Epithelial cell of proximal tubule (primary cell): ENCODE data around the gene CYP2S1. TPM values are rescaled to one million over a fixed set of nuclear protein-coding genes. Genes with fewer than 3 reads are reported as not detected.
"Not testable (repeated sequence)": the region's sequence is repeated elsewhere in the genome, so short reads cannot be mapped to it uniquely, and the experiment has no call there.

ENCODE experiments used
- DNase-seq: peaks from one replicate; pipeline ENCODE4 v3.0.0-alpha.2; 2011; ENCODE audit warnings: low read depth
- H3K4me3 ChIP-seq: 2 replicates; pipeline ENCODE4 v1.5.1; 2011; ENCODE audit warnings: low read depth, mild to moderate bottlenecking, low read length
- total RNA-seq: library from RNA; depleted of rRNA; stranded (reverse); fragments of >200 nt; gene quantifications from 2 replicates; pipeline ENCODE4 v1.2.3, GENCODE V29; 2015
- TF ChIP-seq, protein P1 (sequence below): conservative IDR thresholded peaks from 2 replicates; pipeline ENCODE4 v1.5.1; 2012; ENCODE audit warnings: low read depth, mild to moderate bottlenecking, low read length

Gene CYP2S1
- total RNA-seq, 1 donor from 2014 or later: 24.7 TPM

- TF ChIP-seq, protein P1, sequence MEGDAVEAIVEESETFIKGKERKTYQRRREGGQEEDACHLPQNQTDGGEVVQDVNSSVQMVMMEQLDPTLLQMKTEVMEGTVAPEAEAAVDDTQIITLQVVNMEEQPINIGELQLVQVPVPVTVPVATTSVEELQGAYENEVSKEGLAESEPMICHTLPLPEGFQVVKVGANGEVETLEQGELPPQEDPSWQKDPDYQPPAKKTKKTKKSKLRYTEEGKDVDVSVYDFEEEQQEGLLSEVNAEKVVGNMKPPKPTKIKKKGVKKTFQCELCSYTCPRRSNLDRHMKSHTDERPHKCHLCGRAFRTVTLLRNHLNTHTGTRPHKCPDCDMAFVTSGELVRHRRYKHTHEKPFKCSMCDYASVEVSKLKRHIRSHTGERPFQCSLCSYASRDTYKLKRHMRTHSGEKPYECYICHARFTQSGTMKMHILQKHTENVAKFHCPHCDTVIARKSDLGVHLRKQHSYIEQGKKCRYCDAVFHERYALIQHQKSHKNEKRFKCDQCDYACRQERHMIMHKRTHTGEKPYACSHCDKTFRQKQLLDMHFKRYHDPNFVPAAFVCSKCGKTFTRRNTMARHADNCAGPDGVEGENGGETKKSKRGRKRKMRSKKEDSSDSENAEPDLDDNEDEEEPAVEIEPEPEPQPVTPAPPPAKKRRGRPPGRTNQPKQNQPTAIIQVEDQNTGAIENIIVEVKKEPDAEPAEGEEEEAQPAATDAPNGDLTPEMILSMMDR: peak; percentile 30
- no peak overlapping the region for H3K4me3 ChIP-seq
- no peak for DNase-seq
Observed at GRCh38 chr19:41161903-41162302, 31.1 kb upstream of the CYP2S1 start.

DNA sequence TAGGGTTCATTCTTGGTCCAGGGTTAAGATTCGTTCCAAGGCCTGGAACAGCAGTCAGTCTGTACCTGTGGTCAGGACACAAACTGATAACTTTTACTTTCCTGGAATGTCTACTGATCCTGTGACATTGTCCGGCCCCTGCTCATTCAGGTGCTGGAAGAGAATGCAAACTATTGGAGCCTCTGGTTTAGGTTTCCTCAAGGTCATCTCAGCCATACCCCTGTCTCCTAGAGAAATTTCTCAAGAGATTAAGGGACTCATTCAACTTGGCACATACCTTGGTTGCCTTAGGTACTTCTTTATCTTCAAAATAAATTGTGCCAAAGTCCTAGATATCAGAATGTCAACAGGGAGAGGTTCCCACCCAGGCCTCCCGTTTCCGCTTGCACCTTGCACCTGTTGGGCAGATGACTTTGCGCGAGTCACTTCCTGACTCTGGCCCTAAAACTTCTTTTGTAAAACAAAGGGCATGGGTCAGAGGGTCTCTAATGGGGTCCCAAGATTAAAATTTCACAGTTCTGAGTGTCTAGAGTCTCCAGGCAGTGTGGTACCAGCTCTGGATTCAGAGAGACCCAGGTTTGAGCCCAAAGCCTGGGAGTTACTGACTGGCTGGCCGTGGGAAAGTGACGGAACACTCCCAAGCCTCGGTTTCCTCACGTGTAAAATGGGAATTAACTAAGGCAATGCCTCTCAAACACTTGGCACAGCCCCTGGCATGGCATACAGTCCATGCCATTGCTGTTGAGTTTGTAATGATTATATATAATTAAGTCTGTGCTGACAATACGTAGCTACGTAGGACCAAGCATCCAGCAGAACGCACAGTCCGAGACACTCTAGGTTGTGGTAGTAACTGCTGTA, 25.8 kb upstream of the CYP2S1 start:
- H3K4me3 ChIP-seq: no peak overlapping the region
- no peak for DNase-seq

GRCh38 chr19:41172297-41173164, 20.5 kb upstream of the CYP2S1 start:
- TF ChIP-seq, protein P1: no peak
- H3K4me3 ChIP-seq: no peak overlapping the region

More for the DNA sequence above, 25.8 kb upstream of the CYP2S1 start:
- TF ChIP-seq, protein P1: no peak

DNA sequence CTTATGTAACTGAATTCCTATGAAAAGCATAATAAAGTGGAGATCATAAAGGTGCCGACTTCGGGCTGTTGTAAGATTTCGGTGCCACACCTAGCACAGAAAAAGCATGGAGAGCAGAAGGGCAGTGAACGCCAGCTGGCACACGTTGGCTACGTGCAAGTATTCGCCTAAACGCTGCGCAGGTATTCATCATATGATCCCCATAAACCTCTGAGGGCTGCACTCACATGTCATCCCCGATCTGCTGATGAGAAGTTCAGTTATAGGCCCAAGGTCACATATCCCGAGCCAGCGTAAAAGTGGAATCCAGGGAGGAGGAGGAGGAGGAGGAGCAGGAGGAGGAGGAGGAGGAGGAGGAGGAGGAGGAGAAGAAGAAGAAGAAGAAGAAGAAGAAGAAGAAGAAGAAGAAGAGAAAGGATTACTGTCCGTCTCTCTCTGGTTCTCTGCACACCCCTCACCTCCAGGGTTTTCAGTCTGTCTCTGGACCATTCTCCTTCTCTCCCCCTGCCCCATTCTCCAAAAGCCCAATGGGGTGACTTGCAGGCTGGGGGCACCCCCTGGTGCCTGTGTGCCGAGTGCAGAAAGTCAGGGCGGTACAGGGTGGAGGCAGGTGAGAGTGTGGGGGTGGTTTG, 18.6 kb upstream of the CYP2S1 start:
- no peak overlapping the region for H3K4me3 ChIP-seq
- no peak for DNase-seq
- TF ChIP-seq, protein P1: no peak

More at GRCh38 chr19:41172297-41173164, 20.5 kb upstream of the CYP2S1 start:
- no peak for DNase-seq

- no peak overlapping the region for H3K4me3 ChIP-seq
- DNase-seq: peak; percentile 38
Observed at GRCh38 chr19:41175801-41176777, 16.9 kb upstream of the CYP2S1 start.

DNA sequence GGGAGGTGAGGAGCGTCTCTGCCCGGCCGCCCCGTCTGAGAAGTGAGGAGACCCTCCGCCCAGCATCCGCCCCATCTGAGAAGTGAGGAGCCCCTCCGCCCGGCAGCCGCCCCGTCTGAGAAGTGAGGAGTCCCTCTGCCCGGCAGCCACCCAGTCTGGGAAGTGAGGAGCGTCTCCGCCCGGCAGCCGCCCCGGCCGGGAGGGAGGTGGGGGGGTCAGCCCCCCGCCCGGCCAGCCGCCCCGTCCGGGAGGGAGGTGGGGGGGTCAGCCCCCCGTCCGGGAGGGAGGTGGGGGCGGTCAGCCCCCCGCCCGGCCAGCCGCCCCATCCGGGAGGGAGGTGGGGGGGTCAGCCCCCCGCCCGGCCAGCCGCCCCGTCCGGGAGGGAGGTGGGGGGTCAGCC, 12.8 kb upstream of the CYP2S1 start:
- not testable (repeated sequence) for DNase-seq, H3K4me3 ChIP-seq

More at GRCh38 chr19:41175801-41176777, 16.9 kb upstream of the CYP2S1 start:
- TF ChIP-seq, protein P1: no peak
